H1 (cell line): ENCODE measurements around the gene PTPRT. TPM values are rescaled to one million over a fixed set of nuclear protein-coding genes. Genes with fewer than 3 reads are reported as not detected.
A peak's percentile ranks its signal among the peaks of the same experiment; 100 is the strongest.

Experiments
- ASH2L ChIP-seq: fragments of 200-600, 300-600 bp; sonication (generic); IDR thresholded peaks from one replicate; pipeline ENCODE4 v1.7.1; 2017; ENCODE audit warnings: low read length
- POLR2A ChIP-seq, 2 experiments: IDR thresholded peaks; 1 replicate in 1 of 2; 2 replicates in 1 of 2; pipeline ENCODE4 v1.6.1; 2011; ENCODE audit warnings: low read depth in 2 of 2, low read length in 2 of 2, mild to moderate bottlenecking in 2 of 2; ENCODE audit errors: control extremely low read depth in 1 of 2
- polyA plus RNA-seq, 7 experiments: library from polyadenylated mRNA; depleted of rRNA in 3 of 7; stranded (reverse) in 5 of 7; unstranded in 2 of 7; fragments of >200 nt in 5 of 7; fragments of 200-250 nt in 2 of 7; gene quantifications; 1 replicate in 5 of 7; 2 replicates in 1 of 7; 4 replicates in 1 of 7; pipeline versions ENCODE4 v1.2.1 to v1.2.3, GENCODE V29; 2011 to 2013; ENCODE audit warnings: missing spikeins in 2 of 7, mixed read lengths in 2 of 7
- total RNA-seq: library from RNA; stranded (reverse); fragmentation: NEBNext Ultra II Directional; extraction: Animal tissue kit (Norgen Biotek cat#: 25700); gene quantifications from 2 replicates; pipeline ENCODE4 v1.2.1, GENCODE V29; 2021
- TF ChIP-seq, protein P1 (sequence below), 3 experiments: IDR thresholded peaks; 1 replicate in 2 of 3; 2 replicates in 1 of 3; pipeline versions ENCODE4 v1.5.1 to v1.6.1; 2011; ENCODE audit warnings: low read length in 3 of 3, mild to moderate bottlenecking in 3 of 3, inconsistent platforms in 2 of 3, low read depth in 1 of 3, moderate library complexity in 1 of 3; ENCODE audit not compliant: insufficient read depth in 1 of 3; ENCODE audit errors: control extremely low read depth in 1 of 3

The PTPRT gene
- total and polyA plus RNA-seq, 2 of the 8 experiments (the other 6 are each of a cell fraction or from before 2014, with no cell fraction given), result 0.33 to 1.8 TPM

DNA sequence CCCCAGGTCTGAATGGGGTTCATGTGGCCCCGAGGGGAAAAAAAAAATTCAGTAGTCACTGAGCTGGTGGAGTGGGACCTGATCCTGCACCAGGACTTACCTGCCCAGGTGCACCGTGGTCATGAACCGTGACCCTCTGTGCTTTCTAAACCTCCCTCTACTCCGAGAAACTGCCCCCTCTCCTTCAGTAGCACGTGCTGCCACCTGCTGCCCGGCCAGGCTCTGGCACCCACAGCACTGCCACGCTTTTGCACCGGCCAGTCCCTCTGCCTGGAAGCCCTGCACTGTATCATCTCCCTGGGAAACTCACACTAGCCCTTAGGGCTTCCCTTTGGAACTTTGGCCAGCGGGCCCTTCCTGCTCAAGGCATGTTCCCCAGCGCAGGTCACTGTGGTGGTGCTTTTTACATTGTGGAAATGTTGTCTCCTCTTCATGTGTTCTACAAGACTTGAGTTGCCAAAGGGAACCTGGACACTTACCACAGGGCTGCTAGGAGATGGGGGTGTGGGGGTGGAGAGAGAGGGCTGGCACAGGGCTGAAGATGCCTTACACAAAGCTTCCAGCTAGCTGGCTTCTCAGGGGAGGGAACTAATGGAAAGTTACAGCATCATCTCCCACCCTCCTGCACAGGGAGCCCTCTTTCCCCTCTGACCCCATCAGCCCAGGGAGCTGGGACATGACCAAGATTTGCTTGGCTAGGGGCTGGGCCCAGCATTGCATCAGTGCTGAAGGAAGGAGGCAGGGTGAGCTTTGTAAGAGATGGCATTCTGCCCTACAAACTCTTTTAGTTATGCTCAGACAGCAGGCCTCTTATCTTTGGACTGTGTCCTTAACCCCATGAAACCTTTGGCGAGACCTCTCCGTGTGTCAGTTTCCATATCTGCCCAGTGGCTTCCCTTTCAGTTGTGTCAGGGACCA is 2.5 kb upstream of the PTPRT start (continued):
- TF ChIP-seq, protein P1, sequence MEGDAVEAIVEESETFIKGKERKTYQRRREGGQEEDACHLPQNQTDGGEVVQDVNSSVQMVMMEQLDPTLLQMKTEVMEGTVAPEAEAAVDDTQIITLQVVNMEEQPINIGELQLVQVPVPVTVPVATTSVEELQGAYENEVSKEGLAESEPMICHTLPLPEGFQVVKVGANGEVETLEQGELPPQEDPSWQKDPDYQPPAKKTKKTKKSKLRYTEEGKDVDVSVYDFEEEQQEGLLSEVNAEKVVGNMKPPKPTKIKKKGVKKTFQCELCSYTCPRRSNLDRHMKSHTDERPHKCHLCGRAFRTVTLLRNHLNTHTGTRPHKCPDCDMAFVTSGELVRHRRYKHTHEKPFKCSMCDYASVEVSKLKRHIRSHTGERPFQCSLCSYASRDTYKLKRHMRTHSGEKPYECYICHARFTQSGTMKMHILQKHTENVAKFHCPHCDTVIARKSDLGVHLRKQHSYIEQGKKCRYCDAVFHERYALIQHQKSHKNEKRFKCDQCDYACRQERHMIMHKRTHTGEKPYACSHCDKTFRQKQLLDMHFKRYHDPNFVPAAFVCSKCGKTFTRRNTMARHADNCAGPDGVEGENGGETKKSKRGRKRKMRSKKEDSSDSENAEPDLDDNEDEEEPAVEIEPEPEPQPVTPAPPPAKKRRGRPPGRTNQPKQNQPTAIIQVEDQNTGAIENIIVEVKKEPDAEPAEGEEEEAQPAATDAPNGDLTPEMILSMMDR (IDR thresholded peaks at IDR 0.05; ENCODE audit: control extremely low read depth in 1 of 3, insufficient read depth in 1 of 3, low read depth in 1 of 3, low read length in 3 of 3), result peak; percentile 87 to 95 (median 95)
- TF ChIP-seq ASH2L, result peak; percentile 18
- no peak for TF ChIP-seq POLR2A (IDR thresholded peaks at IDR 0.05; ENCODE audit: control extremely low read depth in 1 of 2, low read depth in 2 of 2, low read length in 2 of 2)
